ENCODE data around the gene SPTLC1.
"Not testable (repeated sequence)": the region's sequence is repeated elsewhere in the genome, so short reads cannot be mapped to it uniquely, and the experiment has no call there.

The SPTLC1 gene

GRCh38 chr9:92140074-92140753 lies 25.0 kb upstream of the SPTLC1 start:
- DNase-seq = peak; percentile 81

GRCh38 chr9:92138960-92139540 lies 23.8 kb upstream of the SPTLC1 start:
- DNase-seq = not testable (repeated sequence)

GRCh38 chr9:92138157-92138959 lies 23.1 kb upstream of the SPTLC1 start:
- DNase-seq = peak; percentile 85

DNA sequence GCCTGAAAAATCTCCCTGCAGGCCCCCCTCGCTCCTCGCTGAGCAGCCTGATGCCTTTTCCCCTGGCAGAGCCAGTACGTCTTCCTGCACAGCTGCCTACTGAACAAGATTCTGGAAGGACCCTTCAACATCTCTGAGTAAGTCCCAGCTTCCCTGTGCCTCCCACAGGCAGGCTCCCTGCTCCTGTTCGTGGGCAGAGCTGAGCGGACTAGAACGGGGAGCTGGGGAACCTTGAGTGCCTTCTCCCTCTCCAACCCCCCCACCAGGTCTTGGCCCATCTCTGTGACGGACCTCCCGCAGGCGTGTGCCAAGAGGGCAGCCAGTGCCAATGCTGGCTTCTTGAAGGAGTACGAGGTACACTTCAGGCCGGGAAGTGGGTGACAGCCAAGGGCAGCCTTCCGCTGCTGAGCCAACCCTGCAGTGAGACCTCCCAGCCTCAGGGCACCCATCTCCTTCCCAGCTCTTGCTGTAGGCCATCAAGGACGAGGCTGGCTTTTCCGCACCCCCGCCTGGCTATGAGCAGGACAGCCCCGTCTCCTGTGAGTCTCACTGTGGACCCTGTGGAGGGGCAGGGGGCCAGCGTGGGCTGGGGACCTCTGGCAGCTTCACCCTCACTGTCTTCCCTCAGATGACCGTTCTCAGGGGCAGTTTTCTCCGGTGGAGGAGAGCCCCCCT lies 21.1 kb upstream of the SPTLC1 start:
- DNase-seq = no peak

- DNase-seq = no peak
Measured at GRCh38 chr9:92135576-92135975, 20.4 kb upstream of the SPTLC1 start.

DNA sequence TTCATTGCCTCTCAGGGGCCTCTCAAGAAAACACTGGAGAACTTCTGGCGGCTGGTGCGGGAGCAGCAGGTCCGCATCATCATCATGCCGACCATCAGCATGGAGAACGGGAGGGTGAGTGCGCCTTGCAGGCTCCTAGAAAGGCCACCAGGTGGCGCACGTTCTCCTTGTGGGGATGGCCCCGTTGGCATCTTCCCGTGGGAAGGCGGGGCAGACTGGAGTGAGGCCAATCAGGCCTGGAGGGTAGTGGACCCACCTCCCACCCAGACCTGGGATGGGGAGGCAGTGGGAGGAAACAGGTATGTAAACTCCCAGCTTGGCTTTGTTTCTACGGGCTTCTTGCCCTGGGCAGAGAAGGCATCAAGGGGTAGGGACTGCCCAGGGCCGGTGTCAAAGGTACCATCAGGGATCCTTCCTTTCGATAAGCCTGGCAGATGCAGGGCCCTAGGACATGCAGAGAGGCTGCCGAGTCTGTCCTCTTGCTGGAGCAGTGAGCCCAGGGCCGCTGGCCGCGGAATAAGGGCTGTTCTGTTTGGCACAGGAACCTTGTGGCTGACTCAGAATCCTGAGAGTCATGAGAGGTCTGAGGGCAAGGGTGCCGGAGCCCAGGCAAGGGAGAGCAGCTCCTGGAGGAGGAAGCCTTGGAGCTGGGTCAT lies 18.9 kb upstream of the SPTLC1 start:
- peak; percentile 86 for DNase-seq

DNA sequence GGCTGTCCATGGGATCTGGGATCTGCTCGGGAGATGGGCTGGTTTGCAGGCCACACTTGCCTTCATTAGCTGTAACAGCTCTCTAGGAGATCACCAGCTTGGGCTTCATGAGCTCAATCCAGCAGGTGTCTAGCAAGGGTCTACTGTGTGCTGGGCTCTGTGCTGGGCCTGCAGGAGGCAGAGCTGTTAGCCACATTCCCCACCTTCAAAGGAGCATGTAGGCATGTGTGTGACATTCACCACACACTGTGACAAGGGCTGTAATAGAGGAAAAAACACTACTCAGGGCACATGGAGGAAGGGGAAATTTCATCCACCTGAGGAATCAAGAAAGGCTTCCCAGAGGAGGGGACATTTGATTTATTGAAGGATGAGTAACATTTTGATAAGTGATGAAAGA lies 17.7 kb upstream of the SPTLC1 start:
- DNase-seq = not testable (repeated sequence)

GRCh38 chr9:92132501-92132900 lies 17.3 kb upstream of the SPTLC1 start:
- DNase-seq = no peak

- DNase-seq = no peak
Measured at GRCh38 chr9:92122800-92123199, 7.6 kb upstream of the SPTLC1 start.

DNA sequence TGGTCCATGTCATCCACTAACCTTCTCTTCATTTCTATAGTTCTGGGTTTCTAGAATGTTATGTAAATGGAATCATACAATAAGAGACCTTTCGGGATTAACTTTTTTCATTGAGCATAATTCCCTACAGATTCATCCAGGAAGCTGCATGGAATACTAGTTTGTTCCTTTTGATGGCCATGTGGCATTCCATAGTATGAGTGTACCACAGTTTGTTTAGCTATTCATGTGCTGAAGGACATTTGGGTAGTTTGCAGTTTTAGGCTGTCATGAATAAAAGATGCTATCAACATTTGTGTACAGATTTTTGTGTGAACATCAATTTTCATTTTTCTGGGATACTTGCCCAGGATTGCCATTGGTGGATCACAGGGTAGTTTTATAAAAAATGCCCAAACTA lies 6.8 kb upstream of the SPTLC1 start:
- no peak for DNase-seq

DNA sequence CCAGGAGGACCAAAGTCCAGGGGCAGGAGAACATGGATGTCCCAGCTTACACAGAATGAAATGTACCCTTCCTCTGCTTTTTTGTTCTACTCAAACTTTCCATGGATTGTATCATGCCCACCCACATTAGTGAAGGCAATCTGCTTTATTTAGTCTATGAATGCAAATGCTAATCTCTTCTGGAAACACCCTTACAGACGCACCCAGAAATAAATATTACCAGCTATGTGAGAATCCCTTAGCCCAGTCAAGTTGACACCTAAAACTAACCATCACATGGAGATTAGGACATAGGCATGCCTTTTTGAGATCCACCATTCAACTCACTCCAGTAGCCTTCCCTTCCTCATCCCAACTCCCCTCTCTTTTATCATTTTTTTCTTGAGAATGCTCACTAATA lies 6.1 kb upstream of the SPTLC1 start:
- DNase-seq = no peak

DNA sequence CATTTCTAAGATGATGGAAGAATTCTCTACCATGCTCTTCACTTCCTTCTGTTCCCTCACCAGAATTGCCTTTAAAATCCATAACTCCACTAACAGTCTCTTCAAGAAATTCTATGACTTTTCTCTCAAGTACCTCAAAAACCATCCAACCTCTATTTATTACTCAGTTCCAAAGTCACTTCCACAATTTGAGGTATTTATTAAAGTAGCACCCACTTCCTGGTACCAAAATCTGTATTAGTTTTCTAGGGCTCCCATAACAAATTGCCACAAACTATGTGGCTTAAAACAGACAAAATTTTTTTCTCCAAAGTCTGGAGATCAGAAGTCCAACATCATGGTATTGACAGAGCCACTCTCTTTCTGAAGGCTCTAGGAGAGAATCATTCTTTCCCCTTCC lies 4.9 kb upstream of the SPTLC1 start:
- no peak for DNase-seq

- DNase-seq = no peak
Measured at GRCh38 chr9:92119586-92119985, 4.4 kb upstream of the SPTLC1 start.

GRCh38 chr9:92108122-92108521 lies 7.1 kb downstream of the SPTLC1 start:
- no peak for DNase-seq

DNA sequence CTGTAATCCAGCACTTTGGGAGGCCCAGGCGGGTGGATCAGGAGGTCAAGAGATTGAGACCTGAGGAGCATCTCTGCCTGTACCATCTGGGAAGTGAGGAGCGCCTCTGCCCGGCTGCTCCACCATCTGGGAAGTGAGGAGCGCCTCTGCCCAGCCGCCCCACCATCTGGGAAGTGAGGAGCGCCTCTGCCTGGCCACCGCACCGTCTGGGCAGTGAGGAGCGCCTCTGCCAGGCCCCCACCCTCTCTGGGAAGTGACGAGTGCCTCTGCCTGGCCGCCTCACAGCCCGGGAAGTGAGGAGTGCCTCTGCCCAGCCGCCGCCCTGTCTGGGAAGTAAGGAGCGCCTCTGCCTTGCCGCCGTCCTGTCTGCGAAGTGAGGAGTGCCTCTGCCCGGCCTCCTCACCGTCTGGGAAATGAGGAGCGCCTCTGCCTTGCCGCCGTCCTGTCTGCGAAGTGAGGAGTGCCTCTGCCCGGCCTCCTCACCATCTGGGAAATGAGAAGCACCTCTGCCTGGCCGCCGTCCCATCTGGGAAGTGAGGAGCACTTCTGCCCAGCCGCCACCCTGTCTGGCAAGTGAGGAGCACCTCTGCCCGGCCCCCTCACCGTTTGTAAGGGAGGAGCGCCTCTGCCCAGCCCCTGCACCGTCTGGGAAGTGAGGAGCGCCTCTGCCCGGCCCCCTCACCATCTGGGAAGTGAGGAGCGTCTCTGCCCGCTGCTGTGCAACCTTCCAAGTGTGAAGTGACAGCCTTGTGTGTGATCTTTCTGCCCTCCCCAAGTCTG lies 9.6 kb downstream of the SPTLC1 start:
- not testable (repeated sequence) for DNase-seq

DNA sequence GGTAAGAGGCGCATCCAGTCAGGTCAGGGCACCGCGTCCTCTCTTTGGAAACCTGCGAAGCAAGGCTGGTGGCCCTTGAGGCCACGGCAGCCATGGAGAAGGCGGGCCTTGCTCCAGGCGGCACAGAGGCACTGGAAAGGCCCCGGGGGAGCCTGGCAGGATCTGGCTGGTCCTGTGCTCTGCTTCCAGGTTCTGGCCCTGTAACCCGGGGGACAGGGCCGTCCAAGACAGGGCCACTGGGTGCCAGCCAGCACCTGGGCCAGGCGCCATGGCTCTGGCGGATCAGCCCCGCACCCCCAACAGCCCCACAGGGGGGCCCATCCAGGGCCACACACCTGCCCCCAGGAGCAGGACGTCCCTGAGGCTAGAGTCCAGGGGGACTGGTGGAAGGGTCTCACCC lies 11.6 kb downstream of the SPTLC1 start:
- not testable (repeated sequence) for DNase-seq

DNA sequence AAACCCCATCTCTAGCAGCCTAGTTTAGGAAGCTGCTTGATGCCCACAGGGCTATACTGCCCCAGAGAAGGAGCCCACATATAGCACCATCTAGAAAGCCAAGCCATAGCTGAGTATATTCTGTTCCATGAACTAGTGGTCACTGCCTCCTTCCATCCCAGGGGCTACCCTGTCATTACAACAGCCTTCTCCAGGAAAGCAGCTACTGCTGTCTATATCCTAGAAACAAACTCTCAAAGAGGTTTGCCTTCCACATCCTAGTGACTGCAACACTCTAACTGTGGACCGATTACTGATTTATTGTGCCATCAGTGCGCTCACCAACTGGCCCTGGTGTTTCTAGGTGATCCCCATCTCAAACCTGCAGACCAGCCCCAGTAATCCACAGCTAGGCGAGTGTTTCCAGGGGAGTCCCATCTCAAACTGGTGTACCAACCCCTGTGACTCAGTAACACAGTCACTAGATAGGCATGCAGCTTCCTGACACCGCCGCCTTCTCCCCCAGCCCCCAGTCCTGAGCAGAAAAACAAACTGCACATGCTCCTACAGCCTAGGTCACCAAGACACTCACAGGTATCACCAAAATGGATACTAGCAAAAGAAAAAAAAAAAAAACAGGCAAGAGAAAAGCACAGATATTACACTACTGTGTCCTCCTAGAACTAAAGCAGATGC lies 14.8 kb downstream of the SPTLC1 start:
- no peak for DNase-seq

DNA sequence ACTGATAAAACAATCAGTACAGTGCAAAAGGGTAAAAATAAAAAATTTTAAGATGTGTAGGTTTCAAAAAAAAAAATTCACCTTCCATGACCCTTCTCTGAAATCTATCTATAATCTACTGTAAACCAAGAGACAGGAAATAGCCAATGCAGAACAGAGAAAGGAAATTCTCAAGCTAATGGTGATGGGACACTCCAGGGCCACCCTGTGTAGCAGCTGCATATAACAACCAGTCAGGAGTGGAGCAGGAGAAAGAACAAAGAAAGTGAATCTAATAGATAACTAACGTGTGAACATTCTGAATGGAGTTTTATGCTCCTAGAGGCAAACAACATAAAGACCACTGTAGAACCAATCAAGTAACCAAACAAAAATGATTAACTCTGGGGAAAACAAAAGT lies 16.6 kb downstream of the SPTLC1 start:
- no peak for DNase-seq

- peak; percentile 59 for DNase-seq
Measured at GRCh38 chr9:92097997-92098482, 17.2 kb downstream of the SPTLC1 start.

- no peak for DNase-seq
Measured at GRCh38 chr9:92095236-92095635, 20.0 kb downstream of the SPTLC1 start.

- peak; percentile 55 for DNase-seq
Measured at GRCh38 chr9:92094655-92095054, 20.6 kb downstream of the SPTLC1 start.
